Measurements from ENCODE around the gene CYB5B. TPM values are rescaled to one million over a fixed set of nuclear protein-coding genes. Genes with fewer than 3 reads are reported as not detected.
A peak's percentile ranks its signal among the peaks of the same experiment; 100 is the strongest.

Gene CYB5B
- total RNA-seq, 1 experiment from 2014 or later = 355 TPM

- no peak overlapping the region for H3K27ac Mint-ChIP-seq (ENCODE audit: unreplicated experiment)
- BruUV-seq (replicated peaks) = no TSS peak
- intact Hi-C loops (cut with micrococcal nuclease; ENCODE audit: unreplicated experiment) = no loop called here
- no peaks in the 10 kb centered on the region for H3K9me3 Mint-ChIP-seq (ENCODE audit: unreplicated experiment)
- peak in 1 of 2 experiments; percentile 73 for DNase-seq
- Histone ChIP-seq H3K4me1 (peaks cover 41% of the 10 kb centered on the region), H3K9me3 (no peaks in the 10 kb centered on the region), H3K27me3 (replicated peaks; ENCODE audit: control insufficient read depth, insufficient read depth, low read length) (no peaks in the 10 kb centered on the region), H3K4me3 (ENCODE audit: low read depth, low read length) (no peak overlapping the region), H3K36me3 (ENCODE audit: control insufficient read depth, insufficient read depth, low read length) (no peaks in the 10 kb centered on the region)
- no peaks in the 10 kb centered on the region for H3K36me3 Mint-ChIP-seq (ENCODE audit: insufficient read depth, unreplicated experiment)
- ChIA-PET CTCF (no interaction called here), POLR2A (no interaction called here)
- peaks cover 54% of the 10 kb centered on the region for H3K4me1 Mint-ChIP-seq (ENCODE audit: low read depth, unreplicated experiment)
- H3K4me3 Mint-ChIP-seq (ENCODE audit: unreplicated experiment) = no peak overlapping the region
- no peaks in the 10 kb centered on the region for H3K27me3 Mint-ChIP-seq (ENCODE audit: insufficient read depth, unreplicated experiment)
- no peak for TF ChIP-seq CTCF (IDR thresholded peaks at IDR 0.05; ENCODE audit: insufficient read depth in 1 of 2, low read depth in 1 of 2, low read length in 1 of 2, severe bottlenecking in 1 of 2, unreplicated experiment in 1 of 2)
Observed at GRCh38 chr16:69408475-69408874, 15.9 kb upstream of the CYB5B start.

GRCh38 chr16:69410219-69410990 is 14.0 kb upstream of the CYB5B start:
- ChIA-PET CTCF (interaction anchor here (1.5 kb wide), 1 partner anchor 12 kb away, joined by 3 read pairs; no protein-coding TSS in a partner anchor), POLR2A (no interaction called here)
- Mint-ChIP-seq H3K36me3 (ENCODE audit: insufficient read depth, unreplicated experiment) (no peaks in the 10 kb centered on the region), H3K27me3 (ENCODE audit: insufficient read depth, unreplicated experiment) (no peaks in the 10 kb centered on the region), H3K4me3 (ENCODE audit: unreplicated experiment) (no peak overlapping the region), H3K9me3 (ENCODE audit: unreplicated experiment) (no peaks in the 10 kb centered on the region), H3K27ac (ENCODE audit: unreplicated experiment) (no peak overlapping the region), H3K4me1 (ENCODE audit: low read depth, unreplicated experiment) (peaks cover 45% of the 10 kb centered on the region)
- no peak for DNase-seq
- Histone ChIP-seq H3K9me3 (no peaks in the 10 kb centered on the region), H3K4me1 (peaks cover 47% of the 10 kb centered on the region), H3K36me3 (ENCODE audit: control insufficient read depth, insufficient read depth, low read length) (no peaks in the 10 kb centered on the region), H3K4me3 (ENCODE audit: low read depth, low read length) (no peak overlapping the region), H3K27me3 (replicated peaks; ENCODE audit: control insufficient read depth, insufficient read depth, low read length) (no peaks in the 10 kb centered on the region)
- no TSS peak for BruUV-seq (replicated peaks)
- intact Hi-C loops (cut with micrococcal nuclease; ENCODE audit: unreplicated experiment) = no loop called here
- no peak for TF ChIP-seq CTCF (IDR thresholded peaks at IDR 0.05; ENCODE audit: insufficient read depth in 1 of 2, low read depth in 1 of 2, low read length in 1 of 2, severe bottlenecking in 1 of 2, unreplicated experiment in 1 of 2)

GRCh38 chr16:69411064-69411985 is 13.1 kb upstream of the CYB5B start:
- H3K9me3 ChIP-seq = no peaks in the 10 kb centered on the region
- no peak overlapping the region for H3K27ac Mint-ChIP-seq (ENCODE audit: unreplicated experiment)
- TF ChIP-seq CTCF (IDR thresholded peaks at IDR 0.05; ENCODE audit: insufficient read depth in 1 of 2, low read depth in 1 of 2, low read length in 1 of 2, severe bottlenecking in 1 of 2, unreplicated experiment in 1 of 2) = no peak
- no TSS peak for BruUV-seq (replicated peaks)
- intact Hi-C loops (cut with micrococcal nuclease; ENCODE audit: unreplicated experiment) = no loop called here
- no peak for DNase-seq
- H3K4me1 Mint-ChIP-seq (ENCODE audit: low read depth, unreplicated experiment) = peaks cover 39% of the 10 kb centered on the region
- H3K4me3 Mint-ChIP-seq (ENCODE audit: unreplicated experiment) = no peak overlapping the region
- peaks cover 46% of the 10 kb centered on the region for H3K4me1 ChIP-seq
- no peaks in the 10 kb centered on the region for H3K36me3 Mint-ChIP-seq (ENCODE audit: insufficient read depth, unreplicated experiment)
- ChIA-PET POLR2A (no interaction called here), CTCF (interaction anchor here (1.5 kb wide), 1 partner anchor 13 kb away, joined by 3 read pairs; no protein-coding TSS in a partner anchor)
- H3K27me3 ChIP-seq (replicated peaks; ENCODE audit: control insufficient read depth, insufficient read depth, low read length) = no peaks in the 10 kb centered on the region
- no peak overlapping the region for H3K4me3 ChIP-seq (ENCODE audit: low read depth, low read length)
- no peaks in the 10 kb centered on the region for H3K36me3 ChIP-seq (ENCODE audit: control insufficient read depth, insufficient read depth, low read length)
- no peaks in the 10 kb centered on the region for H3K27me3 Mint-ChIP-seq (ENCODE audit: insufficient read depth, unreplicated experiment)
- no peaks in the 10 kb centered on the region for H3K9me3 Mint-ChIP-seq (ENCODE audit: unreplicated experiment)
